HG03457 (cell line): Measurements from ENCODE around the gene CHRDL1.
"Not testable (repeated sequence)": the region's sequence is repeated elsewhere in the genome, so short reads cannot be mapped to it uniquely, and the experiment has no call there.

Experiments
- ATAC-seq: cut with Tn5 transposase; IDR thresholded peaks from one replicate; pipeline ENCODE4 v1.9.1; 2021; ENCODE audit warnings: moderate number of reproducible peaks; ENCODE audit not compliant: unreplicated experiment

Gene CHRDL1, protein sequence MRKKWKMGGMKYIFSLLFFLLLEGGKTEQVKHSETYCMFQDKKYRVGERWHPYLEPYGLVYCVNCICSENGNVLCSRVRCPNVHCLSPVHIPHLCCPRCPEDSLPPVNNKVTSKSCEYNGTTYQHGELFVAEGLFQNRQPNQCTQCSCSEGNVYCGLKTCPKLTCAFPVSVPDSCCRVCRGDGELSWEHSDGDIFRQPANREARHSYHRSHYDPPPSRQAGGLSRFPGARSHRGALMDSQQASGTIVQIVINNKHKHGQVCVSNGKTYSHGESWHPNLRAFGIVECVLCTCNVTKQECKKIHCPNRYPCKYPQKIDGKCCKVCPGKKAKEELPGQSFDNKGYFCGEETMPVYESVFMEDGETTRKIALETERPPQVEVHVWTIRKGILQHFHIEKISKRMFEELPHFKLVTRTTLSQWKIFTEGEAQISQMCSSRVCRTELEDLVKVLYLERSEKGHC

GRCh38 chrX:110795645-110796406 is at the start of gene CHRDL1:
CHRDL1 (minus strand) TSS chrX:110795817; CDS start chrX:110792181, 3,636 bp downstream.
- no peak for ATAC-seq

DNA sequence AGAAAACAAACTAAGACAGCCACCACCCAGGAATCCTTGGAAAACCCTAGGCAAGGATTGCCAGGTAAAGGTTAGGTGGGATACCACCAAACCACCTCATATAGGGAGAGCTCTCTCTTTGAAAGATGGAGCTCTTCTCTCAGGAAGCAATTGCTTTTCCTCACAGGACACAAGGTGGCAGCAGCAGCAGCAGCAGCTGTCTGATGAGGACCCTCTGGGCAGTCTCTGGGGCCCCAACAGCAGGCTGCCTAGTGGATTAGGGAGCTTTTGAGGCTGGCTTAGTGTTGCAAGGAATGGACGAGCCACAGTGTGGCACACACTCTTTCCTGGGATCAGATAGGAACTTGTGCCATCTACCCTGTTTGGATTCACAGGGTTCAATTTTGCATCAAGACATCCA is 41.4 kb upstream of the CHRDL1 start:
- no peak for ATAC-seq

DNA sequence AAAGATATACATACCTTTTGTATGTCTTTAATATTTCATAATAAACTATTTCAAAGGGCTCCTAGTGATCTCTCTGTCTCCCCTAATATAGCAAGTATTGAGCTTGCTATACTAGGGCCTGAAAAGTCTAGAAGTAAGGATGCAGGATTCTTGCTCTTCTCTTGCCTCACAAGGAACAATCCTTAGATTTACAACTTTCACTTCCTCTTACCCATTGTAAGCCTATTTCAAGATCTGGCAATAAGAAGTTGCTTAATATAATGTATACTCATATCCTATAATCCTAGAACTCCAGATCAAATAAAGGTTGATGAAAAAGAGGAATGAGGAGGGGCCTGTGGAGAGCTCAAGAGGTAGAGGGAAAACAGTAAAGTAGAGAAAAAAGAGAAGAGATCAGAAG is 40.8 kb upstream of the CHRDL1 start:
- ATAC-seq, result no peak

GRCh38 chrX:110836001-110836400 is 40.4 kb upstream of the CHRDL1 start:
- ATAC-seq, result no peak

GRCh38 chrX:110825972-110826371 is 30.4 kb upstream of the CHRDL1 start:
- ATAC-seq, result no peak

DNA sequence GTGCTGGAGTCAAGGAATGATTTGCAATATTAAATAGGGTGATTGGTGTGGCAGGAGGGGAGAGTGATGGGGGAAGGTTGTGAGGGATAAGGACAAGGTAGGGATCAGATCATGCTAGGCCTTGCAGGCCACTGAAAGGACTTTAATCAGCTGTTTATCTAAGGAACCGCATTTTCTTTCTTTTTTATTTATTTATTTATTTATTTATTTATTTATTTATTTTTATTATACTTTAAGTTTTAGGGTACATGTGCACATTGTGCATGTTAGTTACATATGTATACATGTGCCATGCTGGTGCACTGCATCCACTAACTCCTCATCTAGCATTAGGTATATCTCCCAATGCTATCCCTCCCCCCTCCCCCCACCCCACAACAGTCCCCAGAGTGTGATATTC is 20.9 kb upstream of the CHRDL1 start:
- not testable (repeated sequence) for ATAC-seq

DNA sequence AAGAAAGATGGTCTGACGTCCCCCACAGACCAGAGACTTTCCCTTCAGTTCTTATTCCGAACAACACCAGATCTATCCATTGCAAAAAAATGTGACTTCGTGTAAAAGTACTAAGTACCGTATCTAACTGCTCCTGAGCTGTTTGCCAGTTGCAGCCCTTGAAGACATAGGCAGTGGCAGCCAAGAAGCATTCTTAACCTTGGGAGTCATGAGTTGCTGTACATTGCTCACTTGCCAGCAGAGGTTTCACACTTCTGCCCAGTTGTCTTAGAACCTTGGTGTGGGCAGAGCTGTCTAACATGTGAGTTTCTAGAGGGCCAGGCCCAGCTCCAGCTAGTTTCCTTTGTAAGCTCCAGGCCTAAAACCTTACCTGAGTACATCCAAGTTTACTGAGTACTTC is 10.5 kb upstream of the CHRDL1 start:
- ATAC-seq, result no peak

DNA sequence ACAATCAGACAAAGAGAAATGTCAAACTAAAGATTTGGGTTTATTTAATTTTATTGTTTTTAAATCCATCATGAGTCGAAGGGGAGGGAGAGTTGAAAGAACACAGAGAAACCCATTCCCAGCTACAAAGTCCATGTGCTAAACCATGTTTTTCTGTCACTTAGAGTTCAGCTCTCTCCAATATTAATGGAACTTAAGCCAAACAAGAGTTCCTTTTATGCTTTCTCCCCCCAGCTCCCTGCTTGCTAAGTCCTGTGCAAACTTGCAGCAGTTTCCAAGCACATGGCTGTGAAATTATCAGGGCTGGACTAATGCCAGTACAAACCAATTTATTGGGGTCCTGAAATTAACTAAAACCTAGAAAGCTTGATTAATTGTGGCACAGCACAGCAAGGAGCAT is 9.7 kb upstream of the CHRDL1 start:
- no peak for ATAC-seq

DNA sequence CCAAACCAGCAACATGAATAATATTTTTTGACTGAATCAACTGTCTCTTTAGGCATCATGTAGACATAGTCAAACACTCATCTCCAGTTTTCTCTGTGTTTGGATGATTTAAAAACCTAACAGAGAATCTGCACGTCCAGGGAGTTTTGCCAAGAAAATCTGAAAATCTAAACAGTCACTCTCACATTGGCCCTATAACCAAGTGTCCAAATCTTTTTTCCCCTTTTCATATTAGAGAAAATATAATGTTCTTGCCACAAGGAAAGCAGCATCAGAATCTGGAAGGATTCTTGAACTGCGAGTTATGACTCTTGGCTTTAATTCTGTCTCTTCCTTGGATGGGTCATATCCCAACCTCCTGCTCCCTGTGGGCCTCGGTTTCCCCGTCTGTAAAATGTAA is 8.8 kb upstream of the CHRDL1 start:
- no peak for ATAC-seq

DNA sequence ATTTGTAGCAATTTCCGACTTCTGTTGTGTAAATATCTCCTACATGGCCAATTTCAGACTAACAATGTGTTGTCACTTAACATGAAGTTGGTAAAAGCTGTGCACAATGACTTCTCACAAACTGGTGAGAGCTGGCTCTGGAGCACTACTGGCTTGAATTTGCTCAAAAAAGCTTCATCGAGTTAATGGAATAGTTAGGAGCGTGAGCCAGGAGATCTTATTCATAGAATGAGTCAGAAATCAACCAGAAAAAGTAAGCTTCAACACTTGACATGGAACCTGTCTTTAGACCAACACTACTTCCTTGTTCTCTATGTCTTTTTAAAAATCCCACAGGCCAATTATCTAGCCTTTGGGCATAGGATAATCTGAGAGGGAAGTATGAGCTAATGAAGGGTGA is 7.9 kb upstream of the CHRDL1 start:
- ATAC-seq, result no peak

DNA sequence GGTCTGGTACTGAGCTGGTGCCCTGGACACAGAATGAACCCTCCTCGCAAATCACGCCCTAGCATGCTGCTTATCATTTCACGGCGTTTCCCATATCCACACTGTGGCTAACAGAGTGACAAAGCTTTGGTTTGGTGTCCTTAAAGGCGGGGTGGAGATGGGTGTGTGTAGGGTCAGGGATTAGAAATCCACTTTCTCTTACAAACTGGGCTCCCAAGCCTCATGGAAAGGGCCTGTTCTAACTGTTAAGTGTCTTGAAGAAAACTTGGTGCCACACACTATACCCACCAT is 735 bp upstream of the CHRDL1 start:
- no peak for ATAC-seq

GRCh38 chrX:110794601-110795000 is 1.0 kb downstream of the CHRDL1 start:
- no peak for ATAC-seq

DNA sequence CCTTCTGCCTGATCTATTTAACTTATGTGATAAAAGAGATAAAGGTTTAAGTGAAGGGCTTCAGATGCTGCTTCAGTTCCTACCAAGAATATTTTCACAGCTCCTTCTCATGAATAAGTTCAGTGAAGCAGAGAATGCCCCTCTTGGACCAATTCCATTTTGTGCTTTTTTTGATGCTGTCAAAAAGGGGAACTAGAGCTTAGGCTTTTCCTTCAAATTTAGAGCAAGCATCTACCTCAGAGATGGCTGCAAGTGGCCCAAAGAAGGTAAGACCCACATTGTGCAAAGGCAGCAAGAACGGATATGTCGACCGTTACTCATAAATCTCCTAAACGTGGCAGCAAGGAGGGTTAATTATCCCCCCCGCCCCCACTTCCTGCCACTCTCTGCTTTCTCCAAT is 4.5 kb downstream of the CHRDL1 start:
- no peak for ATAC-seq

- ATAC-seq, result no peak
Observed at GRCh38 chrX:110786486-110786885, 9.1 kb downstream of the CHRDL1 start.

- ATAC-seq, result no peak
Observed at GRCh38 chrX:110759785-110760184, 35.8 kb downstream of the CHRDL1 start.

GRCh38 chrX:110758781-110759422 is 36.7 kb downstream of the CHRDL1 start:
- ATAC-seq, result no peak

- no peak for ATAC-seq
Observed at GRCh38 chrX:110755611-110756010, 40.0 kb downstream of the CHRDL1 start.

DNA sequence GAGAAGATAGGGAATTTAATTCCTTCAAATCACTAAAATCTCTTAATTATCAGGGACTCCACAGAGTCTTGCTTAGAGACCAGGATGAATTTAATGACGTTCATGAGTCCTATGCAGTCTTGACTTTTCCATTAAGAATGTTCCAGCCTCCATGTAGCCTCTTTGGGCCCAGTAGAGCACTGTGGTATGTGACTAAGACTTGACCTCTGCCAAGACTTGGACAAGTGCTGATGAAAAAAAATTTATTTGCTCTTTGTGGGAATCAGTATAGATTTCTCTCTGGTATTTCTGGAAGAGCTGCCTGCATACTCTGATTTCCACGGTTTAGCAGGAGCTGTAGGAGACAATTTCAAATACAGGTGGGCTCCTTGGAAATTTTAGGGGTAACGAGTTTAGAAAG is 40.6 kb downstream of the CHRDL1 start:
- no peak for ATAC-seq

DNA sequence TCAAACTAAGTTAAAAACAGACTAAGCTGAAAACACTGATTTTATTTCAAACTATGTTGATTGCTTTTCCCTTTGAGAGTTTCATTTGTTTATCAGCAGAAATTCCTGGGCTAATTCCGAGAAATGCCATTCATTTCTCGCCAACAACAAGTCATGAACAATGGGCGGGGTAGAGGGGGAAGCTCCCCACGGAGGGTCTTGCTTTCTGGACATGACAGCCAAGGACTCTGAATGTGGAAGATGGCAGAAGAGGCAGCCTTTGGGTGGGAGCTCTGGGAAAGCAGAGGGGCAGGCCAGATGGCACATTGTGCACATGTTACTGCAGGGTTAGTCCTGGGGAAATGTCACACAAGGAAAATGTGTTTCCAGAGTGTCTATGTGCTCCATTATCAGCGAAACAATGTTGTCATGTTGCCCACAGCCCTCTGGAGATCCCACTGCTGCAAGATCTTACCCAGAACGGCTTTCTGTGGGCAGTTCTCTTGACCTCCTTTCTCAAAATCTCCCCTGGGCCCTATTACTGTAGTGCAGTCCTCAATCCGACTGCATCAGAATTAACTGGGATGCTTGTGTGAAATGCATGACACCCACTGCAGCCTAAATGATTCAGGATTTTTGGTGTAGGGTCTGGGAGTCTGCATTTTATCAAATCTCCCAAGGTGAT is 45.0 kb downstream of the CHRDL1 start:
- ATAC-seq, result no peak

DNA sequence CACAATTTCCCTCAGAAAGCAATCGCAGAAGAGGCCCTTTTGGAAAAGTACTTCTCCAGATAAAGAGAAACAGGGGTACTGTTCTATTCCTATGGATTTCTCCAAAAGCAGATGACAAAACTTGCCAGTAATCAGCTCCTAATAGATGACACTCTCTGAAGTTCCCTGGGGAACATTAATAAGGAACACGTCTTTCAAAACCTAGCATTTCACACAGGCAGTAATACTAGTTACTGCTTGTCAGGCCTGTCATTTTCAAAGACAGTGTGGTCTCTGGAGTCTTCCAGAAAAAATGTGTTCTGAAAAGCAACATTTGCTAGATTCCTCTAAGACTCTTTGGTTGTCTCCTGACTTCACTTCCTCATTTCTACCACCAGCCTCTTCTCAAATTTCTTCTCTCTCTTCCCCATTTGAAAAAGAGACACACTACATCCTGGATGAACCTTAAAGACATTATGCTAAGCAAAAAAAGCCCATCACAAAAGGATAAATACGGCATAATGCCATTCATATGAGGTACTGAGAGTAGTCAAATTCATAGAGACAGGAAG is 47.3 kb downstream of the CHRDL1 start:
- no peak for ATAC-seq

DNA sequence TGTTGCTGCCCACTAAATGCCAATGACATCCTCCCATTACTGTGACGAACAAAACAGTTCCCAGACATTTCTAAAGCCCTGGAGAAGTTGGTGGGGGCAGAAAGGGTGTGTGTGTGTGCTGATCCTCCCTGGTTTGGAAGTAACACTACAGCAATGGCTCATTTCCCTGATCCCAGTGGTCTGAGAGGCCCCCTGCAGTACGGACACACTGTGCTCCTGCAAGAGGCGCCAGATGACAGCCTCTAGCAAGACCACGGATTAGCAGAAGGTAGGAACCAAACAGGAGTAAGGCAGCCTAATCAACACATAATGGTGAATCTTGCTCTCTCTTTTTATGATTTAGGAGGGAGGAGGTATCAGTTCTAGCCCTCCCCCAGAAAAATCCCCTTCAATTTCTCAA is 49.6 kb downstream of the CHRDL1 start:
- ATAC-seq, result no peak
